ENCODE measurements around the gene TMEM232.
"Not testable (repeated sequence)": the region's sequence is repeated elsewhere in the genome, so short reads cannot be mapped to it uniquely, and the experiment has no call there.

Gene TMEM232

GRCh38 chr5:110707260-110707844, 19.1 kb downstream of the TMEM232 start:
- no peak for DNase-seq (ENCODE audit: low spot score)

- no peak for DNase-seq (ENCODE audit: low spot score)
These were observed 21.1 kb downstream of the TMEM232 start for GRCh38 chr5:110705349-110705748.

DNA sequence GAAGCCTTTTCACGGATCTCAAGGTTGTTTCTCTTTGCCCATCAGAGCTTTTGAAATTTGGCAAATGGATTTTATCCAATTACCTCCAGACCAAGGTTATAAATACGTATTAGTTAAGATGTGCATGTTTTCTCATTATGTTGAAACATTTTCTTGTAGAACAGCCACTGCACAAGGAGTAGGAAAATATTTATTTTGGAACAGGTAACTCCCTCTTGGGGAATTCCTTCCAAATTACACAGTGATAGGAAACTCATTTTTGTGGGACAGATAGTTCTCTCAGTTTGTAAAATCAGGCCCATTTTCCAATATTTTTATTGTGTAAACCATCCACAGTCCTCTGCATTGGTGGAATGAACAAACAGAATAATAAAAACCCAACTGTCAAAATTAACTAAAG, 23.0 kb downstream of the TMEM232 start:
- DNase-seq (ENCODE audit: low spot score), result no peak

- no peak for DNase-seq (ENCODE audit: low spot score)
These were observed 23.8 kb downstream of the TMEM232 start for GRCh38 chr5:110702704-110703103.

- no peak for DNase-seq (ENCODE audit: low spot score)
These were observed 24.2 kb downstream of the TMEM232 start for GRCh38 chr5:110702300-110702699.

DNA sequence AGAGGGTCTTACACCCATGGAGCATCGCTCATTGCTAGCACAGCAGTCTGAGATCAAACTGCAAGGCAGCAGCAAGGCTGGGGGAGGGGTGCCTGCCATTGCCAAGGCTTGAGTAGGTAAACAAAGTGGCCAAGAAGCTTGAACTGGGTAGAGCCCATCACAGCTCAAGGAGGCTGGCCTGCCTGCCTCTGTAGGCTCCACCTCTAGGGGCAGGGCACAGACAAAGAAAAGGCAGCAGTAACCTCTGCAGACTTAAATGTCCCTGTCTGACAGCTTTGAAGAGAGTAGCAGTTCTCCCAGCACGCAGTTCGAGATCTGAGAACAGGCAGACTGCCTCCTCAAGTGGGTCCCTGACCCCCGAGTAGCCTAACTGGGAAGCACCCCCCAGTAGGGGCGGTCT, 33.8 kb downstream of the TMEM232 start:
- not testable (repeated sequence) for DNase-seq (ENCODE audit: low spot score)

DNA sequence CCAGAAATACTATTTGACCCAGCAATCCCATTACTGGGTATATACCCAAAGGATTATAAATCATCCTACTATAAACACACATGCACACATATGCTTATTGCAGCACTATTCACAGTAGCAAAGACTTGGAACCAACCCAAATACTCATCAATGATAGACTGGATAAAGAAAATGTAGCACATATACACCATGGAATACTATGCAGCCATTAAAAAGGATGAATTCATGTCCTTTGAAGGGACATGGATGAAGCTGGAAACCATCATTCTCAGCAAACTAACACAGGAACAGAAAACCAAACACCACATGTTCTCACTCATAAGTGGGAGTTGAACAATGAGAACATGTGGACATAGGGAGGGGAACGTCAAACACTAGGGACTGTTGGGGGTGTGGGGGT, 35.9 kb downstream of the TMEM232 start:
- DNase-seq (ENCODE audit: low spot score), result not testable (repeated sequence)

- no peak for DNase-seq (ENCODE audit: low spot score)
These were observed 39.0 kb downstream of the TMEM232 start for GRCh38 chr5:110687485-110687884.

DNA sequence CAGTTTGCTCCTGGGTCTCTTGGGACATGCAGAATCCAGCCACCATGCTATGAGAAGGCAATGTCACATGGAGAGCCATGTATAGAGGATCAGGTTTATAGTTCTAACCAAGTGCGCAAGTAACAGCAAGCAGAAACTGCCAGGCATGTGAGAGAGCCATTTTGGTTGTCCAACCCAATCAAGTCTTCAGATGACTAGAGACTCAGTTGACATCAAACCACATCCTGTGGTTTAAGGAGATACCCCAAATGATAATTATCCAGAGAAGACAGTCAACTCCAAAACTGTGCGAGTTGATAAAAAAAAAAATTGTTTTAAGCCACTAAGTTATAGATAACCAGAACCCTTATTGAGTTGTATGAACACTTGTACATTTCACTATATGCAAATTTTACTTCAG, 40.2 kb downstream of the TMEM232 start:
- no peak for DNase-seq (ENCODE audit: low spot score)

DNA sequence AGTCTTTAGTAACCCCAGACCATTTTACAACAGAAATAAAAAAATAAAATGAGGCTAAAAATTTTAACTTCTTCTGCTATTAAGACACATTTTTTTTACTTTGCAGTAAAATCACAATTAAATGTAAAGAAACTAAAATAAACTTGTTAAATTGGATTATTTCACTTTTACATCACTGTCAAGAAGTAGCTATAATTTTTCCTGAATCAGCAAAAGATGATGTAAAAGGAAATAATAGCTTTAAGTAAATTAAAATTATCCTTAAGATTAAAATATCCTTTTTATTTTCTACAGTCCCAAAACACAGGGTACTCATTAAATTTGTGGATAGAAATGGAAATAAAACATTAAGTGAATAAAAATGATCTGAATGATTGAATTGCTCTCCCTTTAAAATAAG, 44.5 kb downstream of the TMEM232 start:
- DNase-seq (ENCODE audit: low spot score), result no peak

DNA sequence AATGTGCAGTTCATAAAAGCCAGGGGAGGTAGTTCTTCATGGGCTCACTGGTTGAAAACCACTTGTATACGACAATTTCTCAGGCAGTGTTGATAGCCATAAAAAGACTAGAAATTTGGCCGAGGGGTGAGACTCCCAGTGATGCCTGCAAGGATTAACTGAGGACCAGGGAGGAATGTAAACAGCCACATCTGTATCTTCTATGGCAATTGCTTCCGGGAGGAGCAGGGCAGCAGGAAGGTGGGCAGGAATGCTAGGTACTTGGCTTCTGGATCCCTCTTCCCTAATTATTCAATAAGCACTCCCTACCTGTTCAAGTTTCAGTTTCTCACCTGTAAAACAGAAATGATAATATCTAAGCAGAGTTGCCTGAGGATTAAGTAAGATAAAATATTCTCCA, 45.4 kb downstream of the TMEM232 start:
- no peak for DNase-seq (ENCODE audit: low spot score)

GRCh38 chr5:110676554-110676953, 49.9 kb downstream of the TMEM232 start:
- DNase-seq (ENCODE audit: low spot score), result not testable (repeated sequence)

GRCh38 chr5:110665184-110665726, 61.2 kb downstream of the TMEM232 start:
- no peak for DNase-seq (ENCODE audit: low spot score)

DNA sequence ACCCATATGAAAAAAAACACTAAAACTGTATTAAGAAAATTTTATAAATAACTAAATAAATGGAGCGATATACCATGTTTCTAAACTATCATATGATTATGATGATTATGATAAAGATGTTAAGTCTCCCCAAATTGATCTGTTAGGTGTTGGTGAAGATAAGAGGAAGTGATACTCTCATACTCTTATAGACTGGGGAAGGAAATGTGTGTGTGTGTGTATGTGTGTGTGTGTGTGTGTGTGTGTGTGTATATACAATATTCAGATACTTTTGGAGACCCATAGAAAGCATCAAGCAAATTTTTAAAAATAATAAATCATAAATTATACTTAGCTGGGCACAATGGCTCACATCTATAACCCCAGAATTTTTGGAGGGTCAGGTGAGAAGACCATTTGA, 62.9 kb downstream of the TMEM232 start:
- no peak for DNase-seq (ENCODE audit: low spot score)

GRCh38 chr5:110658006-110658405, 68.5 kb downstream of the TMEM232 start:
- DNase-seq (ENCODE audit: low spot score), result no peak

- no peak for DNase-seq (ENCODE audit: low spot score)
These were observed 73.1 kb downstream of the TMEM232 start for GRCh38 chr5:110653231-110653970.

DNA sequence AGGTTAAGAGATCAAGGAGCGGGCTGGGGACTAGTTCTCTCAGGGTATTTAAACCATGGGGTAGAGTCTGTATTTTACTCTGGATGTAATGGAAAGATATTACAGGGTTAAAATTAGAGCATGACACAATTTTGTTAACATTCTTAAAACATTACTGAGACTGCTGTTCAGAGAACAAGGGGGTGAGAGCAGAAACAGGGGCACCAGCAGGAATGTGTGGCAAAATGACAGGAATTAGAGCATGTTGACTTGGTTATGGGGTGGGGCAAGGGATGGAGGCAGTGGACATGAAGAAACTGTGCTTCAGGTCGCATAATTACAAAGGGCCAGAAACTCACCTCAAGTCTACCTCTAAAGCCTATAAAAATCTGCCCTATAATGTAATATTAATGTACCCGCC, 75.0 kb downstream of the TMEM232 start:
- DNase-seq (ENCODE audit: low spot score), result no peak

- DNase-seq (ENCODE audit: low spot score), result no peak
These were observed 82.1 kb downstream of the TMEM232 start for GRCh38 chr5:110644357-110644756.

DNA sequence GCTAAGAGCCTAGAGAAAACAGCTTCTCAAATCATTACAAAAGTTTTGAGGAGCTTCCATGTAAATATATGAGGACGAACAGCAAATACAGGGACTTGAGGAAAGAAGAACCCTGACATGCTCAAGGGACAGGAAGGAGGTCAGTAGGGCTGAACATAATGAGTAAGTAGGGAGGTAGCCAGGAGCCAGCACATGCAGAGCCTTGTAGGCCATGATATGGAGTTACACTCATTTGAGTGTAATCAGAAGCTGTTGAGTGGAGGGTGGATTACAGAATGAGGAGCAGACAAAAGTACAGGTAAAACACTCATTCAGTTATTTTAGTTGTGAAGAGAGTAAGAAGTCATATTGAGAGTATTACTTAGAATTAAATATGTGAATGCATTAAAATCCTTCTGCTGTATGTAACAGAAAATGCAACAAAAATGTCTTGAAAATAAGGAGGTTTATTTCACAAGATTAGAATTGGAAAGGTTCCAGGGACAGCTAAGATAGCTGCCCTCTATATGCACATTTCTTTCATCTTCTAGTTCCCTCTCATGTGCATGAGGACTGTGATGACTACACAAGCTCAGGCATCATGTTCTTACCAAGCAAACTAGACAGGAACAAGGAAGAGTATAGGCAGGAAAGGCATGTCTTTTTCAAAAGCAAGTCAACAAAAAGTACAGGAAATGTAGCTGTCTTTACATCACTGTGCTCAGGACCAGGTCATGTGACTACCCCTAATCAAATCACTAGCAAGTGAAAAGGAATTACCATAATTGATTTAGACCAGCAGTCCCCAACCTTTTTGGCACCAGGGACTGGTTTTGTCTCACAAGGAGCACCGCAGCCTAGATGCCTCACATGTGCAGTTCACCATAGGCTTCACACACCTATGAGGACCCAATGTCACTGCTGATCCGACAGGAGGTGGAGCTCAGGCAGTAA, 87.2 kb downstream of the TMEM232 start:
- DNase-seq (ENCODE audit: low spot score), result no peak

DNA sequence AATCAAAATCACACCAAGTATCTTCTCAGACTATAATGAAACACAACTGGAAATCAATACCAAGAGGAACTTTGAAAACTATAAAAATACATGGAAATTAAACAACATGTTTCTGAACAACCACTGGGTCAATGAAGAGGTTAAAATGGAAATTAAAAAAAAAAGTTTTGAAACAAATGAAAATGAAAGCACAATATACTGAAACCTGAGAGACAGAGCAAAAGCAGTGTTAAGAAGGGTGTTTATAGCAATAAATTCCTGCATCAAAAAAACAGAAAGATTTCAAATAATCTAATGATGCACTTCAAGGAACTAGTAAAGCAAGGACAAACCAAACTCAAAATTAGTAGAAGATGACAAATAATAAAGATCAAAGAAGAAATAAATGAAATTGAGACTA, 92.0 kb downstream of the TMEM232 start:
- no peak for DNase-seq (ENCODE audit: low spot score)

DNA sequence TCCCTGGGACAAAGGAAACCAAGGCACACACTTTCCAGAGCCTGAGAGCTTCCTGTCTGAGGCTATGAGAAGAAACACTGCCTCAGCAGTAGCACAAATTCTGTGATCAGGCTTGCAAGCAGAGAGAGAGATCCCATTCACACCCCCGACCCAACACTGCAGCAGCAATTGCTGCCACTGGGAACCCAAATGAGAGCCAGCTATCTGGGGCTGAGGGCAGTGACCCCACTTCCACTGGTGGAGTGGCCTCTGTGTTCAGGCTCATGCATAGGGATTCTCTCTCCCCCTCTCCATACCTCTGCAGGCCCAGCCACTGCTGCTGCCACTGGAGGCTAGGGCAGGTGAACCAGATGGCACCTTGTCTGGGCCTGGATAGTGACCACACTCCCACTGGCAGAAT, 95.2 kb downstream of the TMEM232 start:
- DNase-seq (ENCODE audit: low spot score), result no peak

DNA sequence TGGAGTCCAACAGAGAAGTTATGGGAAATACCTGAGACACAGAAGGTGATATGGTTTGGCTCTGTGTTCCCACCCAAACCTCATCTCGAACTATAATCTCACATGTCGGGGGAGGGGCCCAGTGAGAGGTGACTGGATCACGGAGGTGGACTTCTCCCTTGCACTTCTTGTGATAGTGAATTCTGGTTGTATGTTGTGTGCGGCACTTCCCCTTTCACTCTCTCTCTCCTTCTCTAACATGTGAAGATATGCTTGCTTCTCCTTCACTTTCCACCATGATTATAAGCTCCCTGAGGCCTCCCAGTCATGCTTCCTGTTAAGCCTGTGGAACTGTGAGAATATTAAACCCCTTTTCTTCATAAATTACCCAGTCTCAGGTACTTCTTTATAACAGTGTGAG, 96.1 kb downstream of the TMEM232 start:
- no peak for DNase-seq (ENCODE audit: low spot score)
